SU-DHL-6 (cell line): ENCODE data around the gene TANGO6.

Experiments used
- CTCF ChIP-seq: fragments of 200-600 bp; sonication (generic); IDR thresholded peaks from one replicate; pipeline ENCODE4 v1.5.1; 2017; ENCODE audit warnings: antibody characterized with exemption, mild to moderate bottlenecking, low read length, moderate library complexity; ENCODE audit not compliant: insufficient read depth, poor library complexity, severe bottlenecking
- EZH2phosphoT487 ChIP-seq: fragments of 200-600 bp; sonication (generic), shearing (Covaris generic); conservative IDR thresholded peaks from 2 replicates; pipeline ENCODE4 v1.6.1; 2018; ENCODE audit warnings: mild to moderate bottlenecking, antibody characterized with exemption, low read length, moderate library complexity, mixed read lengths

GRCh38 chr16:69048328-69049120 lies 205.2 kb downstream of the TANGO6 start:
- TF ChIP-seq CTCF = no peak
- TF ChIP-seq EZH2phosphoT487 = no peak
